Muscle of arm (tissue), 14 donors: ENCODE results near the gene AFAP1. TPM values are rescaled to one million over a fixed set of nuclear protein-coding genes. Genes with fewer than 3 reads are reported as not detected.

Experiments used
- DNase-seq: peaks from one replicate; pipeline ENCODE4 v3.0.0-alpha.2; 2013
- long read RNA-seq, 11 donors: transcript quantifications; one replicate each; lab custom pipeline, GENCODE V29; 2026
- polyA plus RNA-seq, 12 donors: library from polyadenylated mRNA; unstranded; fragments of 120-200 nt; gene quantifications; one replicate each; pipeline ENCODE4 v1.2.1, GENCODE V29; 2013; ENCODE audit not compliant: insufficient read length in 12 of 12

AFAP1 gene, protein sequence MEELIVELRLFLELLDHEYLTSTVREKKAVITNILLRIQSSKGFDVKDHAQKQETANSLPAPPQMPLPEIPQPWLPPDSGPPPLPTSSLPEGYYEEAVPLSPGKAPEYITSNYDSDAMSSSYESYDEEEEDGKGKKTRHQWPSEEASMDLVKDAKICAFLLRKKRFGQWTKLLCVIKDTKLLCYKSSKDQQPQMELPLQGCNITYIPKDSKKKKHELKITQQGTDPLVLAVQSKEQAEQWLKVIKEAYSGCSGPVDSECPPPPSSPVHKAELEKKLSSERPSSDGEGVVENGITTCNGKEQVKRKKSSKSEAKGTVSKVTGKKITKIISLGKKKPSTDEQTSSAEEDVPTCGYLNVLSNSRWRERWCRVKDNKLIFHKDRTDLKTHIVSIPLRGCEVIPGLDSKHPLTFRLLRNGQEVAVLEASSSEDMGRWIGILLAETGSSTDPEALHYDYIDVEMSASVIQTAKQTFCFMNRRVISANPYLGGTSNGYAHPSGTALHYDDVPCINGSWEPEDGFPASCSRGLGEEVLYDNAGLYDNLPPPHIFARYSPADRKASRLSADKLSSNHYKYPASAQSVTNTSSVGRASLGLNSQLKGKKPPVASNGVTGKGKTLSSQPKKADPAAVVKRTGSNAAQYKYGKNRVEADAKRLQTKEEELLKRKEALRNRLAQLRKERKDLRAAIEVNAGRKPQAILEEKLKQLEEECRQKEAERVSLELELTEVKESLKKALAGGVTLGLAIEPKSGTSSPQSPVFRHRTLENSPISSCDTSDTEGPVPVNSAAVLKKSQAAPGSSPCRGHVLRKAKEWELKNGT
- 10 to 100 TPM in 11 of 12 donors, not detected in 1; 27.8 to 46.1 (median 33.4) TPM for polyA plus RNA-seq
- long read RNA-seq, donor 1, full-length matches to known transcripts: 2 of 7 reads
- long read RNA-seq, donor 1, partial matches to known transcripts: 5 of 7 reads
- long read RNA-seq, donor 1, other reads (novel, unspliced or antisense): 0 of 7 reads
- long read RNA-seq, donor 2: 0 reads
- long read RNA-seq, donor 3, full-length matches to known transcripts: 1 of 1 reads
- long read RNA-seq, donor 3, partial matches to known transcripts: 0 of 1 reads
- long read RNA-seq, donor 3, other reads (novel, unspliced or antisense): 0 of 1 reads
- long read RNA-seq, donor 4, full-length matches to known transcripts: 1 of 1 reads
- long read RNA-seq, donor 4, partial matches to known transcripts: 0 of 1 reads
- long read RNA-seq, donor 4, other reads (novel, unspliced or antisense): 0 of 1 reads
- long read RNA-seq, donor 5, full-length matches to known transcripts: 6 of 6 reads
- long read RNA-seq, donor 5, partial matches to known transcripts: 0 of 6 reads
- long read RNA-seq, donor 5, other reads (novel, unspliced or antisense): 0 of 6 reads
- long read RNA-seq, donor 6, full-length matches to known transcripts: 5 of 5 reads
- long read RNA-seq, donor 6, partial matches to known transcripts: 0 of 5 reads
- long read RNA-seq, donor 6, other reads (novel, unspliced or antisense): 0 of 5 reads
- long read RNA-seq, donor 7: 0 reads
- long read RNA-seq, donor 8, full-length matches to known transcripts: 4 of 4 reads
- long read RNA-seq, donor 8, partial matches to known transcripts: 0 of 4 reads
- long read RNA-seq, donor 8, other reads (novel, unspliced or antisense): 0 of 4 reads
- long read RNA-seq, donor 9, partial matches to known transcripts: 15 of 15 reads
- long read RNA-seq, donor 9, other reads (novel, unspliced or antisense): 0 of 15 reads
- long read RNA-seq, donor 10, full-length matches to known transcripts: 11 of 11 reads
- long read RNA-seq, donor 10, partial matches to known transcripts: 0 of 11 reads
- long read RNA-seq, donor 10, other reads (novel, unspliced or antisense): 0 of 11 reads
- long read RNA-seq, donor 11, full-length matches to known transcripts: 6 of 6 reads
- long read RNA-seq, donor 11, partial matches to known transcripts: 0 of 6 reads
- long read RNA-seq, donor 11, other reads (novel, unspliced or antisense): 0 of 6 reads

DNA sequence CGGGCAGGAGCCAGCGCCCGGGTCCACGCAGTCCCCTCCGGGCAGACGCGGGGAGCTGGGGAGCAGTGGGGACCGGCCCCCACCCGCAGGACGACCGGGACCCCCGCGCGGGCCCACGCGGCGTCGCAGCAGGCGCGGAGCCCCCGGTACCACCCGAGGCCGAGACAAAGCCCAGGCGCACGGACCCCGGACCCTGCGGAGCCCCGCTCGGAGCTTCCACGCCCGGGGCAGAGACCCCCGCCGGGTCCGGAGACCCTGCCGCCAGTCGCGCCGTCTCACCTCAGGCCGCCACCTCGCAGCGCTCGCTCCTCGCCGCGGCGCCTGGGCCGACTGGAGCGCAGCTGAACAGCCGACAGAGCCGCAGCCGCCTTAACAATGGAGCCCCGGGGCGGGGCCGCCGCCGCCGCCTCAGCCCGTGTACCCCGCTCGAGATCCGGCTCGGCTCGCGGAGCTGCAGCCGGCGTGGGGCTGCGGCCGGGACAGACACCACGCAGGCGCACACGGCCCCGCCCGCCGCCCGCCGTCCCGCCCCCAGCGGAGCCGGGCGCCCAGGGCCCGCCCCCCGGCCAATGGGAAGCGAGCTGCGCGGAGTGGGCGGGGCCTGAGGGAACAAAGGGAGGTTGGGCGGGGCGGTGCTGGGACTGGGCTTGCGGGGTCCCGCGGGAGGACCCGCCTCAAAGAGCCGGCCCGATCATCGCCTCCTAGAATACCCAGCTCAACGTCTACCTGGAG is at the start of gene AFAP1:
Gene AFAP1, minus strand, starts transcription at position 485 of the 732 bp plus-strand sequence. CDS start 67,783 bp downstream, outside the sequence.
- peak; percentile 89 for DNase-seq

DNA sequence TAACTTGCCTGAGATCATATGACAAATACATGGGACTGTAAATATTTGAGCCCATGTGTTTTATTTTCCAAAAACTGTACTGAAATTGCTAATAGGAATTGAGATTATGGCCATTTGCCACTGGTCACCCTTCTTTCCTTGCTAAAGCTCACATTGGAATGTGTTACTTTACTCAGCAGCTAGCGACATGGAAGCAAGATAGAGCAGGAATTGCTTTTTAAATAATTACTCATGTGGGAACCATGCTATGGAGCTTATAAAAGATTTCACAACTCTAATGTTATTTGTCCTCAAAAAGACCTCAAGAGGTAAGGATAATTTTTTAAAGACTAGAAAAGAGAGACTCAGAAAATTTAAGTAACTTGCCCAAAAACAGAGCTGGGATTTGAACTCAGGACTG is 48.8 kb upstream of the AFAP1 start:
- no peak for DNase-seq

DNA sequence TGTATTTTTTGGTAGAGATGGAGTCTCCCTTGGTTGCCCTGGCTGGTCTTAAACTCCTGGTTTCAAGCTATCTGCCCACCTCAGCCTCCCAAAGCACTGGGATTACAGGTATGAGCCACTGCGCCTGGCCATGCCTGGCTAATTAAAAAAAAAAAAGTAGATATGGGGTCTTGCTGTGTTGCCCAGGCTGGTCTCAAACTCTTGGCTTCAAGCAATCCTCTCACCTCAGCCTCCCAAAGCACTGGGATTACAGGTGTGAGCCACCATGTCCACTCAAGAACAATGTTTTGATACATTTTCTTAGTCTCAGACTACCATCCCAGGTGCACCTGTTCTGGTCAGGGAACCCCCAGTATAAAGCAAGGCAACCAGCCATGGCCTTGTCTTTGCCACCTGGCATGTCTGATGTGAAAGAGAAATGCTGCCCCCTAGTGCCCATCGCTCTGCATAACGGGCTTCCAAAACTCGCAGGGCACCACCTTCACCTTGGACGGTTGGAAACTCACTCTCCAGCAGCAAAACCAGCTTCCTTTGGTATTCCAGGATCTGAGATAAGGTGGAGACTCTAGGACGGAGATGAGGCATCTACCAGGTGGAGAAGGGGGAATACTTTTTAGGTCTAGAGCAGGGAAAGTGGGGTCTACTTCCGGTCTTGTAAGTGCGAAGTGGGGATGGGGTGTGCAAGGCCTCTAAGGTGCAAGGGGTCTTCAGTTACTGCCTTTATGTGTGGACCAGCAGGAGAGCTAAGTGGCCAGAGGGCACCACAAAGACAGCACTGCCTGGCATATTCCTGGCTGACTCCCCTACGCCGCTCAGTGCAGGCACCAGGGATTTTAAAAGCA is 47.7 kb upstream of the AFAP1 start:
- DNase-seq: peak; percentile 74

GRCh38 chr4:7985891-7986441 is 46.3 kb upstream of the AFAP1 start:
- DNase-seq: no peak

- no peak for DNase-seq
Observed at GRCh38 chr4:7985072-7985471, 45.4 kb upstream of the AFAP1 start.

DNA sequence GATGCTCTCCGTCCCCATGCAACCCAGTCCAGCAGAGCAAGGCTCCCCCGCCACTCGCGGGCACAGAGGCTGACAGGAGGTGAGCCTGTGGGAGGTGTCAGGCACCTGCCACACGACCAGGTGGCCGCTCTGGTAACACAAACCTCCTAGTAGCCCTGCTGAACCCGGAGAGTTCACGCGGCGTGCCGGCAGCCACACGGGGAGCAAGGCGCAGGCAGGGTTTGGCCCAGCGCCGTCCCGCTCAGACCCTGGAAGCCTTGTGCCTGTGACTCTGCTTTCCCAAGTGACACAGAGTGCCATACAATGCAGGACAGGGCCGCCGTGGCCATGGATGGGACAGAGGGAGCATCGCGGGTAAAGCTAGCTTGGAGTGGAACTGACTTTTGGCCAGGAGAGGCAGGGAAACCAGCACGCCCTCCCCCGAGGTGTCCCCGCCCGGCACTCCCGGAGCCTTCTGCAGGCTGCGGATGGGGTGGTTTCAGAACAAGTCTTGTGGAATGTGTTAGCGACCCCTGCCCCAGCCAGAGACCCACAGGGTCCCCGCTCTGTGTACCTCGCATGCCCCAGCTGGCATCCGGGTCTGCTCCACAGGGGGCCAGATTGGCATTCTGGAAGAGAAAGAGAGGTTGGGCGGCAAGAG is 44.7 kb upstream of the AFAP1 start:
- no peak for DNase-seq

- DNase-seq: no peak
Observed at GRCh38 chr4:7983296-7983695, 43.6 kb upstream of the AFAP1 start.

DNA sequence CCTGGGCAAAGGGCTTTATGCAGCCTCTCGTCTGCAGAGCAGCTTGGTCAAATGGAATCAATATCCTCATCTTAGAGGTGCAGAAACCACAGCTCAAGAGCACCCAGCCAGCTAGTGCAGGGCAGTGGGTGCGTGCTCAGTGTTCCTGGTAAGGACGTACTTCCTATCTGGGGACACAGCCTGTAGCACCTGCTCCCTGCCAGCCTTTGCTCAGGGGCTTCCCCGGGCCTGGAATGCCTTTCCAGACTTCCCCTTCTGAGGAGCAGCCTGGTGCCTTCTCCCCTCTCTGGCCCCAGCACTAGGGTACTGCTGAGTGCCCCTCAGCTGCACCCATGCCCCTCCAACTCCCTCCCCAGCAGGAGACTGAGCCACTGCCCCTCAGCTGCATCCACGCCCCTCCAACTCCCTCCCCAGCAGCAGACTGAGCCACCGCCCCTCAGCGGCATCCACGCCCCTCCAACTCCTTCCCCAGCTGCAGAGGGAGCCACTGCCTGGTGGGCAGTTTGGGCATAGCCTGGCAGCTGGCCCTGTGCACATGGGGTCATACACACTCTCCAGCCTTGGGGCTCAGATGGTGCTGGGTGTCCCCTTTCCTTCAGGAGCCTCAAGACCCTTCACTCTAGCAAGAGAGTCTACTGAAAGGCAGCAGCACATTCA is 42.2 kb upstream of the AFAP1 start:
- DNase-seq: no peak

GRCh38 chr4:7980036-7980435 is 40.4 kb upstream of the AFAP1 start:
- DNase-seq: no peak

GRCh38 chr4:7979652-7979968 is 39.9 kb upstream of the AFAP1 start:
- DNase-seq: no peak

DNA sequence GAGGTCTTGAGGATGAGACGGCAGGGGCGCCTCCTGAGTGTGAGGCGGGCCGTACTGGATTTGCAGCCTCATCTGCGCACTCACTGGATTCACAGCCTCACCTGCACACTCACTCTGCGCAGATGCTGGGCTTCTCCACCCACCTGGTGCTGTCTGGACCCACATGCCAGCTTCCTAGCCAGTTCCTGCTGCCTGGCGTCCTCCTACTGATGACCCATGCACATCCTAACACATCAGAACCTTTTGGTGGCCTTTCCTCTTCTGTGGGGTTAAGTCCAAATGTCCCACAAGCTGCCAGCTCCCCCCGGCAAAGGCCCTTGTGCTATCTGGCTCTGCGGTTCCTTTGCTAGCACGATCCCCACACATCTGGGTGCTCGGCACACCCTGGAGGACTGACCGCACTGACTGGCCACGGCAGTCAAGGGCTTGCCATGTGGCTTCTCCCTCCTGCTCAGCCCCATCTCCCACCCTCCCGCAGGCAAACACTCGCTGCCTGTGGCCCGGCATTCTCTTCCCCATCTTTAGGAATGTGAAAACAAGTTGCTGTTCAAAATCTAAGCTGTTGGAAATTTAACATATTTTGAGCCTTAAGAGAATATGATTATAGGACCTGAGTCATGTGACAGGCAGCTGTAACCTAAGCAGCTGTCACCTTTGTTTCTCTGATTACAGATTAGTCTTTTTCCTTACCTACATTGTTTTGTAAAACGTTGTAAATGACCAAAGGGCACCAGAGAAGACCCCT is 39.4 kb upstream of the AFAP1 start:
- DNase-seq: no peak

GRCh38 chr4:7978489-7978888 is 38.8 kb upstream of the AFAP1 start:
- DNase-seq: no peak

- no peak for DNase-seq
Observed at GRCh38 chr4:7976634-7977033, 37.0 kb upstream of the AFAP1 start.

- no peak for DNase-seq
Observed at GRCh38 chr4:7976025-7976424, 36.4 kb upstream of the AFAP1 start.

GRCh38 chr4:7974425-7974824 is 34.8 kb upstream of the AFAP1 start:
- DNase-seq: no peak

DNA sequence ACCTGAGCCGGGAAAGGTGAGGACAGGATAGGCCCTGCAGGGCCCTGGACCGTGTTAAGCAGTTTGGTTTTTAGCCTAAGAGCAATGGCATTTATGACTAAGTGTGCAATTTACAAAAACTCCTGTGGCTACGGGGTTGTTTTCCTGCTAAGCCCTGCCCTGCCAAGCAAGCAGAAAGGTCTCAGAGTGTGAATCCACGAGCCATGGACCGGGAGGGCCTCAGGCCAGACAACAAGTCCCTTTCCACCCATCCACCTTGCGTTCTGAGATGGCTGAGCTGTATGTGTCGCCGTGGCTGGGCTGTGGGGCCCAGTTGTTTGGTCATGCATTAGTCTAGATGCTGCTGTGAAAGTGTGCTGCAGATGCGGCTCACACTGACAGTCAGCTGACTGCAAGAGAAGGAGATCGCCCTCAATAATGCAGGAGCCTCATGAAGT is 33.9 kb upstream of the AFAP1 start:
- DNase-seq: no peak
